Fibroblast of lung (primary cell): ENCODE data around the gene BAX. TPM values are rescaled to one million over a fixed set of nuclear protein-coding genes. Genes with fewer than 3 reads are reported as not detected.

ENCODE experiments used
- DNase-seq, 2 donors: peaks; one replicate each; pipeline versions ENCODE4 v3.0.0 to v3.0.0-alpha.2; 2010; ENCODE audit warnings: low read depth in 2 of 2
- H2AFZ ChIP-seq: 2 replicates; pipeline ENCODE4 v1.5.1; 2012; ENCODE audit warnings: low read length, control low read depth, inconsistent platforms
- H3K27ac ChIP-seq: 2 replicates; pipeline ENCODE4 v1.5.1; 2011; ENCODE audit warnings: low read length, control low read depth; ENCODE audit not compliant: insufficient read depth
- H3K27me3 ChIP-seq: 2 replicates; pipeline ENCODE4 v1.5.1; 2011; ENCODE audit warnings: mild to moderate bottlenecking, low read length; ENCODE audit not compliant: control insufficient read depth, insufficient read depth
- H3K36me3 ChIP-seq: 2 replicates; pipeline ENCODE4 v1.5.1; 2011; ENCODE audit warnings: low read length; ENCODE audit not compliant: control insufficient read depth, insufficient read depth
- H3K4me1 ChIP-seq: 2 replicates; pipeline ENCODE4 v1.5.1; 2011; ENCODE audit warnings: low read length; ENCODE audit not compliant: control insufficient read depth, insufficient read depth; ENCODE audit errors: extremely low read depth
- H3K4me2 ChIP-seq: 2 replicates; pipeline ENCODE4 v1.5.1; 2011; ENCODE audit warnings: low read length, control low read depth; ENCODE audit not compliant: insufficient read depth; ENCODE audit errors: extremely low read depth
- H3K4me3 ChIP-seq, 4 experiments: fragments of 200-600 bp in 1 of 4; sonication (generic) in 1 of 4; replicated peaks in 1 of 4; 2 replicates each; pipeline ENCODE4 v1.5.1; 2011 to 2016; ENCODE audit warnings: low read length in 4 of 4, low read depth in 3 of 4, mild to moderate bottlenecking in 3 of 4, control low read depth in 2 of 4, inconsistent platforms in 1 of 4, mixed read lengths in 1 of 4; ENCODE audit not compliant: insufficient read depth in 1 of 4; ENCODE audit errors: control extremely low read depth in 1 of 4
- H3K79me2 ChIP-seq: 2 replicates; pipeline ENCODE4 v1.5.1; 2012; ENCODE audit warnings: mild to moderate bottlenecking, low read length, inconsistent platforms; ENCODE audit not compliant: control insufficient read depth, insufficient read depth
- H3K9ac ChIP-seq: 2 replicates; pipeline ENCODE4 v1.5.1; 2011; ENCODE audit warnings: mild to moderate bottlenecking, low read length, control low read depth; ENCODE audit not compliant: insufficient read depth
- H3K9me3 ChIP-seq: 2 replicates; pipeline ENCODE4 v1.5.1; 2012; ENCODE audit warnings: low read depth, low read length; ENCODE audit not compliant: control insufficient read depth, insufficient read depth
- H4K20me1 ChIP-seq: 2 replicates; pipeline ENCODE4 v1.5.1; 2011; ENCODE audit warnings: low read length; ENCODE audit not compliant: control insufficient read depth, insufficient read depth; ENCODE audit errors: extremely low read depth
- CTCF ChIP-seq, 2 donors: IDR thresholded peaks in 1 of 2; conservative IDR thresholded peaks in 1 of 2; 1 replicate in 1 of 2; 2 replicates in 1 of 2; pipeline ENCODE4 v1.5.1; 2011 to 2012; ENCODE audit warnings: low read length in 2 of 2, control low read depth in 1 of 2, inconsistent platforms in 1 of 2, low read depth in 1 of 2, mild to moderate bottlenecking in 1 of 2
- EZH2 ChIP-seq: IDR thresholded peaks from 2 replicates; pipeline ENCODE4 v1.5.1; 2012; ENCODE audit warnings: low read length, control low read depth, mild to moderate bottlenecking; ENCODE audit errors: missing control alignments
- polyA plus RNA-seq, 2 donors: library from polyadenylated mRNA; depleted of rRNA in 1 of 2; stranded (reverse) in 1 of 2; unstranded in 1 of 2; fragments of >200 nt; gene quantifications; 2 replicates each; pipeline ENCODE4 v1.2.1, GENCODE V29; 2011 to 2012; ENCODE audit warnings: missing spikeins in 1 of 2
- total RNA-seq: library from RNA; depleted of rRNA; stranded (reverse); fragments of >200 nt; gene quantifications from 2 replicates; pipeline ENCODE4 v1.2.1, GENCODE V29; 2014

Gene BAX
- total and polyA plus RNA-seq, 2 donors (not counting 1 experiment from before 2014, with no cell fraction given), result 70.1 to 194 TPM

DNA sequence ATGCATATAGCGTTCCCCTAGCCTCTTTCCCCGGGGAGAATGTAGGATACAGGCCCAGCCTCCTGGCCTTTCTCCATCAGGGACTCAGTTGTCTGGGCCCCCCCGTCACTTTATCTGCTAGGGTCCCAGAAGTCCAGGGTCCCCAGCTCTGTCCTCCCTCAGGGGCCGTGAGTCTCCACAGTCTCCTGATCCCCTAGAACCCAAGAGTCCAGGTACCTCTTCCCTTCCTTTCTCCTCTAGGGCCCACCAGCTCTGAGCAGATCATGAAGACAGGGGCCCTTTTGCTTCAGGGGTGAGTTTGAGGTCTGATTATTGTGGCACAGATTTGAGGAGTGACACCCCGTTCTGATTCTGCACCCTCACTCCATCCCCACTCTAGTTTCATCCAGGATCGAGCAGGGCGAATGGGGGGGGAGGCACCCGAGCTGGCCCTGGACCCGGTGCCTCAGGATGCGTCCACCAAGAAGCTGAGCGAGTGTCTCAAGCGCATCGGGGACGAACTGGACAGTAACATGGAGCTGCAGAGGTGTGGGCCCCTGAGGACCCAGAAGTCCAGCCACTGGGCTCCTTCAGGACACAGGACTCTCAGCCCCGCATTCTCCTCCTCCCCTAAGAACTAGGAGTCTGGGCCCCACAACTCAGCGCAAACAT is 758 bp downstream of the BAX start:
- Histone ChIP-seq H3K27me3 (no peaks in the 10 kb centered on the region), H2AFZ (no peak overlapping the region)

GRCh38 chr19:48958006-48958405 is 3.3 kb downstream of the BAX start:
- H3K4me2 ChIP-seq, result no peak overlapping the region
- H3K4me3 ChIP-seq, result no peak overlapping the region
- H3K27ac ChIP-seq, result no peak overlapping the region
- TF ChIP-seq CTCF (conservative IDR thresholded peaks at IDR 0.05 in 1 of 2, IDR thresholded peaks at IDR 0.05 in 1 of 2; ENCODE audit: low read depth in 1 of 2, low read length in 2 of 2) (no peak), EZH2 (no peak)
- no peaks in the 10 kb centered on the region for H3K27me3 ChIP-seq
- H3K36me3 ChIP-seq, result peaks cover 19% of the 10 kb centered on the region
- H3K9ac ChIP-seq, result no peak overlapping the region
- no peak overlapping the region for H2AFZ ChIP-seq
- H3K9me3 ChIP-seq, result no peaks in the 10 kb centered on the region
- H4K20me1 ChIP-seq, result no peaks in the 10 kb centered on the region
- peaks cover 25% of the 10 kb centered on the region for H3K79me2 ChIP-seq
- H3K4me1 ChIP-seq, result peaks cover 16% of the 10 kb centered on the region
- DNase-seq, result no peak

More for the DNA sequence above, 758 bp downstream of the BAX start:
- H3K4me2 ChIP-seq, result peak overlapping the region; percentile 95
- peaks cover 11% of the 10 kb centered on the region for H3K4me1 ChIP-seq
- no peak for TF ChIP-seq CTCF (conservative IDR thresholded peaks at IDR 0.05 in 1 of 2, IDR thresholded peaks at IDR 0.05 in 1 of 2; ENCODE audit: low read depth in 1 of 2, low read length in 2 of 2)
- TF ChIP-seq EZH2, result no peak
- peaks cover 25% of the 10 kb centered on the region for H3K79me2 ChIP-seq
- H3K27ac ChIP-seq, result peak overlapping the region; percentile 97
- H3K9ac ChIP-seq, result peak overlapping the region; percentile 97
- no peaks in the 10 kb centered on the region for H3K9me3 ChIP-seq
- H3K36me3 ChIP-seq, result peaks cover 8% of the 10 kb centered on the region
- H4K20me1 ChIP-seq, result no peaks in the 10 kb centered on the region
- DNase-seq, result no peak
- peak overlapping the region; percentile 61 to 96 (median 94) for H3K4me3 ChIP-seq

GRCh38 chr19:48959341-48960239 is 4.9 kb downstream of the BAX start:
- H3K9ac ChIP-seq, result no peak overlapping the region

More at GRCh38 chr19:48959341-48960239, 4.9 kb downstream of the BAX start:
- Histone ChIP-seq H3K79me2 (peaks cover 25% of the 10 kb centered on the region), H4K20me1 (no peaks in the 10 kb centered on the region), H3K36me3 (peaks cover 19% of the 10 kb centered on the region), H3K4me3 (no peak overlapping the region), H2AFZ (no peak overlapping the region), H3K27me3 (no peaks in the 10 kb centered on the region), H3K4me1 (peaks cover 27% of the 10 kb centered on the region), H3K9me3 (no peaks in the 10 kb centered on the region), H3K4me2 (no peak overlapping the region), H3K27ac (no peak overlapping the region)
- TF ChIP-seq CTCF (conservative IDR thresholded peaks at IDR 0.05 in 1 of 2, IDR thresholded peaks at IDR 0.05 in 1 of 2; ENCODE audit: low read depth in 1 of 2, low read length in 2 of 2) (no peak), EZH2 (no peak)
- no peak for DNase-seq
